ENCODE results near the gene PIP5K1C.

Gene PIP5K1C

DNA sequence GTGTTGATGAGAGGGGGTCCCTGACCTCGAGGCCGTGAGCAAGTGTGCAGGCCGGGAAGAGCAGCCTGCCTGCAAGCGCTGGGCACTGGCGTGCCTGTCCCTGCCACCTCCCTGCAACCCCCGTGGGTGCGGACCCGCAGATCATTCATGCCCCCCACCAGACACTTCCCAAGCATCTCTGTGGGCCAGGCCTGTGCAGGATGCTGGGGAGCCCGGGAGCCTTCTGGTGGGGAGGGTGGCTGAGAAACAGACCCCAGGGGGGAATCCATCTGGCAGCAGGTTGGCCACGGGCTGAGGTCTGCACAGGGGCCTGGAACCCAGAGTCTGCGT lies 55.2 kb downstream of the PIP5K1C start:
- no peak overlapping the region for H3K4me3 ChIP-seq (ENCODE audit: low read length)
- peaks cover 18% of the 10 kb centered on the region for H3K36me3 ChIP-seq (ENCODE audit: control insufficient read depth, insufficient read depth, low read length)
- H3K9ac ChIP-seq (ENCODE audit: low read length), result no peak overlapping the region

DNA sequence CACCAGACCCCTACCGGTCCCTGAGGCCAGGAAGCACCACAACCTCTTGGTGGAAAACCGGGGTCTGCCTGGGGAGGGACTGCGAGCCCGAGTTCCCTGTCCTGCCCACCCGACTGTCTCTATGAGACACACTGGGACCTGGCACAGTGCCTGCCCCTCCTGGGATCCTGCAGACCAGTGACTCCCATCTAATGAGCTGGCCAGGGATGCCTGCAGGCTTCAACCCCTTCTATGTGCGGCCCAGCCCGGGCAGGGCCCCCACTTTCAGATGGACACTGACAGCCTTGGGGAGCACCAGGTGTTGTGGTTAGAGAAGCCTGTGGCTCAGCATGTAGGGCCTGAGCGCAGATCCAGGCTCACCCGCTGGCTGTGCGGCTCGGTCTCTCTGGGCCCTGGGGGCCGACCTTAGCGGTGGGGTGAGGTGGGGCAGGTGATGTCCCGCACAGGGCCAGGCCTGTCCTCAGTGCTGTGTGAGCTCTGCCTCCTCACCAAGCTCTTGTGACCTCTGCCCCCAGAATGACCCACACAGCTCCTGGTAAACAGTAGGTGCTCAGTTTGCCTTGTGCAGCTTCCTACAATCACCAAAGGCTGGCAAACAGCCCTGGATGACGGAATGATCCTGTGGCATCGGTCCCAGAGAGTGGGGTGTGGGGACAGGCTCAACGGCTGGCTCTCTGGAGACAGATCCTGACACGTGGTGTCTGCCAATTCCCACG lies 55.8 kb downstream of the PIP5K1C start:
- Histone ChIP-seq H3K27ac (ENCODE audit: low read depth, low read length) (no peak overlapping the region), H3K36me3 (ENCODE audit: control insufficient read depth, insufficient read depth, low read length) (peaks cover 23% of the 10 kb centered on the region), H3K4me1 (ENCODE audit: control insufficient read depth, insufficient read depth, low read length) (no peaks in the 10 kb centered on the region), H3K4me3 (ENCODE audit: low read length) (no peak overlapping the region), H3K9ac (ENCODE audit: low read length) (no peak overlapping the region), H3K27me3 (ENCODE audit: control insufficient read depth, insufficient read depth, low read length) (no peaks in the 10 kb centered on the region)

More for the DNA sequence above, 55.2 kb downstream of the PIP5K1C start:
- H3K4me1 ChIP-seq (ENCODE audit: control insufficient read depth, insufficient read depth, low read length), result no peaks in the 10 kb centered on the region
- no peaks in the 10 kb centered on the region for H3K27me3 ChIP-seq (ENCODE audit: control insufficient read depth, insufficient read depth, low read length)
- no peak overlapping the region for H3K27ac ChIP-seq (ENCODE audit: low read depth, low read length)

DNA sequence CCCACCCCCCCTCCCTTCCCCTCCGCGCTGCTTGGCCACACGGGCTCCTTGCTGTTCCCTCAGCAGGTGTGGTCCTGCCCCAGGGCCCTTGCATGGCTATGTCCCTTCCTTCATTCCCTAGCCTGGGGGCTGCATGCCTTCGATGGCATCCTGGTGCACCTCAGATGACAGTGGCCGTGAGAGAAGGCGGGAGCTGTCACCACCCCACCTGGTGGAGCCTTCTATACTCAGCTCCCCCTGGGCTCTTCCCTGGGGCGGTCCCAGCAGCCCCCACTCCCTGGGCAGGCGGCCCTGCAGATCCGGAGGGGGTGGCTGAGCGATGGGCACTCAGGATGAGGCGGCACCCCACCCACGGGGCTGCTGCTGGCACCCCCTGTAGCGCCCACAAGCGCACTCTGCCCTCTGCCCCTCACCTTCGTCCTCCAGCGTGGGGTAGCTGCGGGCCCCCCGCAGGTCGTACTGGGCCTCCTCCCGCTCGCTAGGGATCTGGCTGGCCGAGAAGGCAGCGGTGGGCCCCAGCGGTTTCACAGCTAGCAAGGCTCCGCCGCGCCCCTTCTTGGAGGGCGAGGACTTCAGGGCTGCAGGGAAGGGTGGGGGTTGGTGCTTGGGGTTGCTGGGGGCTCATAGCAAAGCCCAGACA lies 56.5 kb downstream of the PIP5K1C start:
- no peak overlapping the region for H3K9ac ChIP-seq (ENCODE audit: low read length)
- H3K36me3 ChIP-seq (ENCODE audit: control insufficient read depth, insufficient read depth, low read length), result peaks cover 28% of the 10 kb centered on the region
- H3K27ac ChIP-seq (ENCODE audit: low read depth, low read length), result no peak overlapping the region
- no peaks in the 10 kb centered on the region for H3K4me1 ChIP-seq (ENCODE audit: control insufficient read depth, insufficient read depth, low read length)
- no peak overlapping the region for H3K4me3 ChIP-seq (ENCODE audit: low read length)
- H3K27me3 ChIP-seq (ENCODE audit: control insufficient read depth, insufficient read depth, low read length), result no peaks in the 10 kb centered on the region

GRCh38 chr19:3642987-3643673 lies 57.1 kb downstream of the PIP5K1C start:
- Histone ChIP-seq H3K36me3 (ENCODE audit: control insufficient read depth, insufficient read depth, low read length) (peaks cover 32% of the 10 kb centered on the region), H3K4me3 (ENCODE audit: low read length) (no peak overlapping the region), H3K9ac (ENCODE audit: low read length) (no peak overlapping the region), H3K4me1 (ENCODE audit: control insufficient read depth, insufficient read depth, low read length) (no peaks in the 10 kb centered on the region), H3K27me3 (ENCODE audit: control insufficient read depth, insufficient read depth, low read length) (no peaks in the 10 kb centered on the region), H3K27ac (ENCODE audit: low read depth, low read length) (no peak overlapping the region)

DNA sequence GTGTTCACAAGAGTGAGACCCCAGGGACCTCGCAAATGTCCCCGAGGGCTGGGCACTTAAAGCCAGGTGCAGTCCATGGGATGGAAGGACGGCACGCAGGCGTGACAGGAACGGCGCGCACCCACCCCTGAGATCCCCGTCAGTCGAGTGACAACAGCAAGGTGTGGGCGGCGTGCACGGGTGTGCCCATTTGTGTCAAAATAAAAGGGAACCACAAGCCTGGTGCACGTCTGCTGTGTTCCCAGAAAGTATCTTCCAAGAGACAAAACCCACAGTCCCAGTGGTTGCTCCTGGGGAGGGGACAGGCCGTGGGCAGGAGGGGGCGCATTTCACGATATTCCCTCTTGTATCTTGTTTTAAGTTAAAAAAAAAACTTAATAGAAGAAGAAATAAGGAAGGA lies 58.0 kb downstream of the PIP5K1C start:
- peaks cover 32% of the 10 kb centered on the region for H3K36me3 ChIP-seq (ENCODE audit: control insufficient read depth, insufficient read depth, low read length)
- no peaks in the 10 kb centered on the region for H3K4me1 ChIP-seq (ENCODE audit: control insufficient read depth, insufficient read depth, low read length)
- no peak overlapping the region for H3K27ac ChIP-seq (ENCODE audit: low read depth, low read length)
- H3K27me3 ChIP-seq (ENCODE audit: control insufficient read depth, insufficient read depth, low read length), result no peaks in the 10 kb centered on the region
- no peak overlapping the region for H3K9ac ChIP-seq (ENCODE audit: low read length)
- H3K4me3 ChIP-seq (ENCODE audit: low read length), result no peak overlapping the region

DNA sequence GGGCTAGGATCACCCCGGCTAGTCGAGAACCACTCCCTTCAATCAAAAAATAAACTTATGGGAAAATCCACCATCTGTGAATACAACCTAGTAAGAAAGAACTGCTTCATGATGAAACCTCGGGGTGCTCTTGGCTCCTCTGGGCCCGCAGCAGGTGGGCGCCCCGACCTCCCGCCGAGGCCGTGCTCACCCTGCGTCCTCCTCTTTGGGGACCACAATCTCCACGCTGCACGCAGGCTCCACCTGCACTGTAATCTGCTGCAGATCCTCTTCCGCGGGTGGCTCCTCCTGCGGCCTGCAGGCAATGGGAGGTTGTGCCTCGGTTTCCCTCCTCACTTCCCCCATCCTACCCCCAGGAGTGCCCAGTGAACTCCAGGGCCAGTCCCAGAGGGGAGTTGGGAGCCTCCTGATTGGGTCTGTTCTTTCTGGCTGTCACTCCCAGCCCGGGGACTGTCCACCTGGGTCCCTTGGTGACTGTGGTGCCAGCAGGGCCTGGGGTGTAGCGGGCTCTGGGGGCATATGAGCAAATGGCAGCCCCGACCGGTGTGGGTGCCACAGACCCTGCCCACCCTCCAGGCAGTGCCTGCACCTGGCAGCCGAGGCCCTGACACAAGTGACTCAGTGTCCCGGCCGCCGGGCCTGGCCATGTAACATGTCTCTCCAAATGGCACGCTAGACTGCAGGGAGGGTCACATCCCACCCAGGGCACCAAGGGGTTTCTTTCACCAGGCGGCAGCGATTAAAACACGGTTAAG lies 58.6 kb downstream of the PIP5K1C start:
- Histone ChIP-seq H3K27ac (ENCODE audit: low read depth, low read length) (no peak overlapping the region), H3K9ac (ENCODE audit: low read length) (no peak overlapping the region), H3K36me3 (ENCODE audit: control insufficient read depth, insufficient read depth, low read length) (peaks cover 34% of the 10 kb centered on the region), H3K4me3 (ENCODE audit: low read length) (no peak overlapping the region), H3K27me3 (ENCODE audit: control insufficient read depth, insufficient read depth, low read length) (no peaks in the 10 kb centered on the region), H3K4me1 (ENCODE audit: control insufficient read depth, insufficient read depth, low read length) (no peaks in the 10 kb centered on the region)

DNA sequence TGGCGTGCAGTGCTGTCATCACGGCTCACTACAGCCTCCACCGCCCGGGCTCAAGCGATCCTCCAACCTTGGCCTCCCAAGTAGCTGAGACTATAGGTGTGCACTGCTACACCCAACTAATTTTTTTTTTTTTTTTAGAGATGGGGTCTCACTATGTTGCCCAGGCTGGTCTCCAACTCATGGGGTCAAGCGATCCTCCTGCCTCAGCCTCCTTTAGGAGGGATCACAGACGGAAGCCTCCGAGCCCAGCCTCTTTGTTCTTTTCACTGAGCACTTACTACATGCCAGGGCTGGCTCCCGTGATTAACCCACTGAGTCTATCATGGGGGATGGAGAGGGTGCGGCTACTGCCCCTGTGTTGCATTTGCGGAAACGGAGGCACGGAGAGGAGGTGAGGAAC lies 60.8 kb downstream of the PIP5K1C start:
- peaks cover 21% of the 10 kb centered on the region for H3K36me3 ChIP-seq (ENCODE audit: control insufficient read depth, insufficient read depth, low read length)
- H3K4me3 ChIP-seq (ENCODE audit: low read length), result no peak overlapping the region
- H3K27me3 ChIP-seq (ENCODE audit: control insufficient read depth, insufficient read depth, low read length), result no peaks in the 10 kb centered on the region
- no peak overlapping the region for H3K9ac ChIP-seq (ENCODE audit: low read length)
- no peak overlapping the region for H3K27ac ChIP-seq (ENCODE audit: low read depth, low read length)
- H3K4me1 ChIP-seq (ENCODE audit: control insufficient read depth, insufficient read depth, low read length), result no peaks in the 10 kb centered on the region

- no peak overlapping the region for H3K4me3 ChIP-seq (ENCODE audit: low read length)
- H3K36me3 ChIP-seq (ENCODE audit: control insufficient read depth, insufficient read depth, low read length), result peaks cover 21% of the 10 kb centered on the region
- no peak overlapping the region for H3K9ac ChIP-seq (ENCODE audit: low read length)
- no peaks in the 10 kb centered on the region for H3K27me3 ChIP-seq (ENCODE audit: control insufficient read depth, insufficient read depth, low read length)
- H3K27ac ChIP-seq (ENCODE audit: low read depth, low read length), result no peak overlapping the region
- no peaks in the 10 kb centered on the region for H3K4me1 ChIP-seq (ENCODE audit: control insufficient read depth, insufficient read depth, low read length)
Measured at GRCh38 chr19:3638208-3639193, 61.8 kb downstream of the PIP5K1C start.

DNA sequence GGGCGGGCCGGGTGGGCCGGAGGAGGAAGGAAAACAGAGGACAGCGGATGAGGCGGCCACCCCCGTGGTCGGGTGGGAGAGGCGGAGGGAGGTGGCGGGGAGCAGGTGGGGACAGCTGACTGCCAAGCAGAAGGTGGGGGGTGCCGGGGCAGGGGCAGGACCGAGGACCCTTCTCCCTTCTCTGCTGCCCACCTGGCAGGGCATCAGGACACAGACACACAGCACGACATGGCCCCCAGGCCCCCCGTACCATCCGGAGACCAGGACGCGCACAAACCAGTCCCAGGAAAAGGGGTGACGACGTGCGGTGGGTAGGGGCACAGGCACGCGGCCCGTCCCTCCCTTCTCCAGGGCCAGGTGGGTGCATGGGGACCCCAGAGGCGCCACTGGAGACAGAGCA lies 62.6 kb downstream of the PIP5K1C start:
- Histone ChIP-seq H3K4me1 (ENCODE audit: control insufficient read depth, insufficient read depth, low read length) (no peaks in the 10 kb centered on the region), H3K27me3 (ENCODE audit: control insufficient read depth, insufficient read depth, low read length) (no peaks in the 10 kb centered on the region), H3K27ac (ENCODE audit: low read depth, low read length) (no peak overlapping the region), H3K4me3 (ENCODE audit: low read length) (no peak overlapping the region), H3K36me3 (ENCODE audit: control insufficient read depth, insufficient read depth, low read length) (peaks cover 17% of the 10 kb centered on the region), H3K9ac (ENCODE audit: low read length) (no peak overlapping the region)

DNA sequence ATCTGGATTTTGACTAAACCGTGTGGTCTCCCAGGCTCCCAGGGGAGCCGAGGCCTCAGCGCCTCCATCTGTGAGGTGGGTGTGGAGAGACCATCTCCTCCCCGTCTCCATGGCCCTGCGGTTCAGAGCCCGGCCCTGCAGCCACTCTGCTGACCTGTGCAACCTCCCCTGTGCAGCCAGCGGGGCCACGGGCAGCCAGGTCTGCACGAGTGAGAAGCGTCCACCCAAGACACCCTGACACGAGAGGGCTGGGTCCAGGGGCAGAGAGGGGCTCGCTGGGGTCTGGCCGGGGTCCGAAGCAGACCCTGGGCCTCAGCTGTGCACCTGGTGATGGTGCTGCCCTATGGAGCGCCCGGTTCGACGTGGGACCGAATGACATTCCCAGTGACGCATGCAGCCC lies 63.3 kb downstream of the PIP5K1C start:
- Histone ChIP-seq H3K4me3 (ENCODE audit: low read length) (no peak overlapping the region), H3K27me3 (ENCODE audit: control insufficient read depth, insufficient read depth, low read length) (no peaks in the 10 kb centered on the region), H3K9ac (ENCODE audit: low read length) (no peak overlapping the region), H3K36me3 (ENCODE audit: control insufficient read depth, insufficient read depth, low read length) (peaks cover 17% of the 10 kb centered on the region), H3K27ac (ENCODE audit: low read depth, low read length) (no peak overlapping the region), H3K4me1 (ENCODE audit: control insufficient read depth, insufficient read depth, low read length) (no peaks in the 10 kb centered on the region)

DNA sequence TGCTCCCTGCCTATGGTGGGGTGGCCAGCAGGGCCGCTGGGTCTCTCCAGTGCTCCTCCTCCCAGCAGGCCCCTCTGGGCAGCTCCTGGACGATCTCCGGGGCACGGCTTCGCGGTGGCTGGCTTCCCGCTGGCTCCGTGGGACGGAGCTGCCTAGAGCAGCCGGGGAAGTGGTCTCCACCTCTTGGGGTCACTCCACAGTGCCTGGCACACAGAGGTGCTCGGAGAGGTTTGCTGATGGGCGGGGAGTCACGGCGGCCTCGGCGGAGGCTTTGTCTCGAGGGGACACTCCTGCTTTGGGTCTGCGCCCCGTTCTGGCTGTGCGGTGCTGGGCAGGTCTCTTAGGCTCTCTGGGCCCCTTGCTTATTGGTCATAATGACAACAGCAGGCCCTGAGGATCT lies 63.8 kb downstream of the PIP5K1C start:
- Histone ChIP-seq H3K36me3 (ENCODE audit: control insufficient read depth, insufficient read depth, low read length) (peaks cover 20% of the 10 kb centered on the region), H3K27me3 (ENCODE audit: control insufficient read depth, insufficient read depth, low read length) (no peaks in the 10 kb centered on the region), H3K27ac (ENCODE audit: low read depth, low read length) (no peak overlapping the region), H3K4me3 (ENCODE audit: low read length) (no peak overlapping the region), H3K4me1 (ENCODE audit: control insufficient read depth, insufficient read depth, low read length) (no peaks in the 10 kb centered on the region), H3K9ac (ENCODE audit: low read length) (no peak overlapping the region)
